ENCODE data around the gene ARHGDIG.

- TF ChIP-seq CTCF (IDR thresholded peaks at IDR 0.05; ENCODE audit: low read depth, low read length, poor library complexity, severe bottlenecking) (no peak), EZH2phosphoT487 (IDR thresholded peaks at IDR 0.05; ENCODE audit: borderline replicate concordance, low read length) (no peak)
These were observed 13.9 kb upstream of the ARHGDIG start for GRCh38 chr16:266258-267164.

Measured in DOHH2 (cell line).